ENCODE data around the gene GRK3. TPM values are rescaled to one million over a fixed set of nuclear protein-coding genes. Genes with fewer than 3 reads are reported as not detected.
"Not testable (repeated sequence)": the region's sequence is repeated elsewhere in the genome, so short reads cannot be mapped to it uniquely, and the experiment has no call there.

GRK3 gene
- 2.5 and 4.8 TPM in 2 replicates for total RNA-seq (2014; rRNA removed; shearing (Covaris generic))

- DNase-seq (ENCODE audit: low read depth): peak; percentile 76
Observed at GRCh38 chr22:25564320-25564978, at the start of gene GRK3. TSS of gene GRK3 (plus strand) at chr22:25564675. CDS start at chr22:25565041, 366 bp downstream.

- DNase-seq (ENCODE audit: low read depth): no peak
Observed at GRCh38 chr22:25518000-25518663, 46.3 kb upstream of the GRK3 start.

DNA sequence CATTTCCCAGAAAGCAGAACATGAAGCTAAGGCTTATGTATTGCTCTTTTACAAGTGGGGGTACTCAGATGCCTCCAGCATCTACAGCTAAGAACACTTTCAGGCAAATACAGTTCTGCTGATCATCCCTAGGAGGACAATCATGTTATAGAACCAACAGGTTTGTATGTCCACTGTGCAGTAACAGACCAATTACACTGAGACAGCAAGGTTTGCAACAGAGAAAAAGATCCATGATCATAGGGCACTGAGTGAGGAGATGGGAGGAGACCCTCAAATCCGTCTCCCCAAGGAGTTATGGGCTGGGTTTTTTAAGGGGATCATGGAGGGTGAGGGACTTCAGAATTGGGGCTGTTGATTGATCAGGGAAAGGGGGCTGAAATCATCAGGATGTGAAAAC is 39.1 kb upstream of the GRK3 start:
- no peak for DNase-seq (ENCODE audit: low read depth)

- not testable (repeated sequence) for DNase-seq (ENCODE audit: low read depth)
Observed at GRCh38 chr22:25525804-25526584, 38.5 kb upstream of the GRK3 start.

DNA sequence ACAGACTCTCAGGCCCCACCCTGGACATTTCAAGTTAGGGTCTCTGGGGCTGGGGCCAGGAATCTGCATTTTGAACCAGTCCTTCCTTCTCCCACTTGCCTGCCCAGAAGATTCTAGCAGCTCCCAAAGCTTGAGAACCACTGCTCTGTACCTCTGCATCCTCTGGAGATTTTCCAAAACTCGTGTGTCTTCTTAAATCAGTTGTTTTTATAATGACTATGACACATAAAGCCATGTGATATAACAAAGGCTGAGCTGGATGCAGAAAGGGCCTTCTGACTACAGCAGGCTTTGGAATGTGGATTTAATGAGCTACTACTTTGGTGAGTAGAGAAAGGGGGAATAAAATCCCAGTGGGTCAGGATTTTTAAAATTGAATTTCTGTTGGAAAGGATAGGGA is 37.5 kb upstream of the GRK3 start:
- DNase-seq (ENCODE audit: low read depth): peak; percentile 22

- DNase-seq (ENCODE audit: low read depth): not testable (repeated sequence)
Observed at GRCh38 chr22:25528068-25528467, 36.4 kb upstream of the GRK3 start.

GRCh38 chr22:25529059-25529458 is 35.4 kb upstream of the GRK3 start:
- DNase-seq (ENCODE audit: low read depth): not testable (repeated sequence)

GRCh38 chr22:25529541-25530137 is 34.8 kb upstream of the GRK3 start:
- DNase-seq (ENCODE audit: low read depth): not testable (repeated sequence)

DNA sequence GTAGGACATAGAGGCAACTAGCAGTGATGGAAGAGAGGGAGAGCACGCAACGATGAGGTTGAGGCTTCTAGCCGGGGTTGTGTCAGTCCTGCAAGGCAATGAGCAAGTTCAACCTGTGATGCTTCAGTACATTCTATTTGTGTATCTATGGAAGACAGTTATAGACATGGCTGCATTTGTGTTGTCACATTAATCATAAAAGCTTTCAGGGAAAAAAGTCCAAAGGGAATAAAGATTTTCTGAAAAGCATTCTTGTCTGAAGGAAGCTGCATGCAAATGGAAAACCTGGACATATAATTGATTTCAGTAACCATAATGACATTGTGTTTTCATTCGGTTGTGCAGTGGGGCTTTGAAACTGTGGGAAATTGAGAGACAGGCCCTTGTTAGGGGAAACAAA is 32.8 kb upstream of the GRK3 start:
- DNase-seq (ENCODE audit: low read depth): not testable (repeated sequence)

DNA sequence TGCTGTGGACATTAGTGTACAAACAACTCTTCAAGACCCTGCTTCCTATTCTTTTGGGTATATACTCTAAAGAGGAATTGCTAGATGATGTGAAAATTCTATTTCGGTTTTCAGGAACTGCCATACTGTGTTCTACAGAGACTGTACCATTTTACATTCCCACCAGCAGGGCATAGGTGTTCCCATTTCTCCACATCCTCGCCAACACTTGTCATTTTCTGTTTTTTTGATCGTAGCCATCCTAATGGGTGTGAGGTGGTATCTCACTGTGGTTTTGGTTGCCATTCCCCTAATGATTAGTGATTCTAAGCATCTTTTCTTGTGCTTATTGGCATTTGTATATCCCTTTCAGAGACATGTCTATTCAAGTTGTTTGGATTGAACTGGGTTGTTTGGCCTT is 29.8 kb upstream of the GRK3 start:
- DNase-seq (ENCODE audit: low read depth): no peak

DNA sequence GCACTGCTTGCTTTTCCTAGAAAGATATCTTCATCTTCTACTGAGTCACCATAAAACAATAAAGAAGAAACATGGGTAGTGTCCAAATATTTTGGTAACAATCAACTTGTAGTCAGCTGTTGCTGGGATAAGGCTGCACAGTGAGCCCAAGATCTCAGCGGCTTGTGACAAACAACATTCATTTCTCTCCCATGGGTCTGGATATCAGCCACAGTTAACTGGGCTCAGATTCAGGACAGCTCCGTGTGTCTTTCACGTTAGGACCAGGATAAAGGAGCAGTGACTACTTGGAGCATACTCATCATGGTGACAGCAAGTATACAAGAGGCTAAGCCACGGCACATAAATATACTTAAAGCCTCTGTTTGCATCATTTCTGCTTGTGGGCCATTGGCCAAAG is 27.9 kb upstream of the GRK3 start:
- DNase-seq (ENCODE audit: low read depth): no peak

GRCh38 chr22:25540166-25540907 is 24.1 kb upstream of the GRK3 start:
- no peak for DNase-seq (ENCODE audit: low read depth)

- no peak for DNase-seq (ENCODE audit: low read depth)
Observed at GRCh38 chr22:25540908-25541660, 23.4 kb upstream of the GRK3 start.

DNA sequence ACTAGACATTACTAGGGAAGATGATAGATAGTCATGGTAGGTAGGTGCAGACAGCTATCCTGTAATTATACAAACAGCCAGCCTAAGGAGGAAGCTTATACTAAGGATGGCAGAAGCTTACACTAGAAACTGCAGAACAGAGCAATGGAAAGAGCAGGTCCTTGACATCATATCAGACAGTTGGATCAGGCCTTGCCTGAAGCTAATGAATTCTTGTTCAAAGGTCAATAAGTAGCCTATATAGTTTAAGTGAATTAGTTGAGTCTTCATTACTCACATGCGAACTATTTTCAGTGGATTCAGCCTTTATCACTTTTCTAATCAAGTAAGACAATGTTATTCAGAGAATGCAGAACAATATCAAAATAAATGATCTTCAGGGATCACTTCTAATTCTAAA is 22.3 kb upstream of the GRK3 start:
- DNase-seq (ENCODE audit: low read depth): no peak

- no peak for DNase-seq (ENCODE audit: low read depth)
Observed at GRCh38 chr22:25542720-25543402, 21.6 kb upstream of the GRK3 start.

DNA sequence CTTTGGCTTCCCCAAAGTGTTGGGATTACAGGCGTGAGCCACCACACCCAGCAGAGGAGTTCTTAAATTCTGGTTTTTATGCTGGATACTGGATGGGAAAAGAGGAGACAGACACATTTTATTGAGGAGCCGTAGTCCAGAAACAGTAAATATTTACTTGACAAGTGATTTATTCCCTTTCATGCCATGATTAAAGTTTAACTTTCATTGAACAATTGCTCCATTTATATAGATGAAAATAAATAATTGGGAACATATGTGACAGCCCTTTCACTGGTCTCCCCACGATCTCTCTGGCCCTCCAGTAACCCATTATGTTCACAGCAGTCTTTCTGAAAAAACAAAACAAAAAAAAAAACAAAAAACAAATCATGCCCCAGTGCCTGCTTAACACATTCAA is 19.3 kb upstream of the GRK3 start:
- no peak for DNase-seq (ENCODE audit: low read depth)

GRCh38 chr22:25545672-25546071 is 18.8 kb upstream of the GRK3 start:
- DNase-seq (ENCODE audit: low read depth): no peak

- no peak for DNase-seq (ENCODE audit: low read depth)
Observed at GRCh38 chr22:25546242-25546641, 18.2 kb upstream of the GRK3 start.

DNA sequence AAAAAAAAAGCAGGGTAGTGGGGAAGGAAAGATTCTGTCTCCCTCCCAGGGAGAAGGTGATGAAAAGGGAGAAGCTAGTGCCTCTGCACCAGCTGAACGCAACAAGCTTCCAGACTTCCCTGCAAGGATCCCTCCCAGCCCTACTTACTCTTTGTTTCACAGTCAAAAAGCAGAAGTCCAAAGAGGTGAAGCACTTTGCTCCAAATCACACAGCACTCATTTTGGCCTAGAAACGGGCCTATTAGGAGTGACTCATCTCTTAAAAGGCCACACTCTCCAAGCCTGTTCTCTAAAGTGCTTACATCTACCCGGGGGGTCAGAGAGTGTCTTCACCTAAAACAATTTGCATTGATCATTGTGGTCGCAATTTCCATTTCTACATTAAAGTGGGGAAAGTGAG is 17.7 kb upstream of the GRK3 start:
- peak; percentile 53 for DNase-seq (ENCODE audit: low read depth)

GRCh38 chr22:25548866-25549464 is 15.5 kb upstream of the GRK3 start:
- DNase-seq (ENCODE audit: low read depth): no peak

Data from Daoy (cell line).